GM12892 (cell line): ENCODE data around the gene OPCML.

Source experiments
- DNase-seq: peaks from one replicate; pipeline ENCODE4 v3.0.0; 2011; ENCODE audit not compliant: insufficient read length
- FAIRE-seq: peaks from 2 replicates; lab custom pipeline; 2011; peaks lifted over from hg19 to GRCh38; lab: Jason Lieb, UNC
- POLR2A ChIP-seq: IDR thresholded peaks from 2 replicates; pipeline ENCODE4 v1.6.1; 2011; ENCODE audit warnings: low read depth, low read length, control low read depth
- POLR2AphosphoS5 ChIP-seq: IDR thresholded peaks from 2 replicates; pipeline ENCODE4 v1.6.1; 2011; ENCODE audit warnings: low read depth, low read length, control low read depth
- TAF1 ChIP-seq: IDR thresholded peaks from 2 replicates; pipeline ENCODE4 v1.6.1; 2011; ENCODE audit warnings: low read depth, mild to moderate bottlenecking, control low read depth, low read length, borderline replicate concordance

The OPCML gene

GRCh38 chr11:133041928-133042882, 490.1 kb downstream of the OPCML start:
- FAIRE-seq (no peak), DNase-seq (no peak)
- TF ChIP-seq POLR2AphosphoS5 (no peak), POLR2A (no peak), TAF1 (no peak)

- no peak for TF ChIP-seq TAF1
- no peak for TF ChIP-seq POLR2AphosphoS5
- no peak for TF ChIP-seq POLR2A
- no peak for FAIRE-seq
Measured at GRCh38 chr11:133041181-133041580, 491.1 kb downstream of the OPCML start.

GRCh38 chr11:133040289-133040900, 491.9 kb downstream of the OPCML start:
- TF ChIP-seq POLR2A (no peak), TAF1 (no peak), POLR2AphosphoS5 (no peak)
- FAIRE-seq (no peak), DNase-seq (no peak)

More at GRCh38 chr11:133041181-133041580, 491.1 kb downstream of the OPCML start:
- no peak for DNase-seq

- TF ChIP-seq POLR2A = no peak
- no peak for TF ChIP-seq TAF1
- no peak for TF ChIP-seq POLR2AphosphoS5
- FAIRE-seq = no peak
- no peak for DNase-seq
Measured at GRCh38 chr11:133038850-133039249, 493.5 kb downstream of the OPCML start.

- DNase-seq (no peak), FAIRE-seq (no peak)
- TF ChIP-seq POLR2AphosphoS5 = no peak
- no peak for TF ChIP-seq POLR2A
- no peak for TF ChIP-seq TAF1
Measured at GRCh38 chr11:133034929-133035328, 497.4 kb downstream of the OPCML start.

GRCh38 chr11:133029107-133029506, 503.2 kb downstream of the OPCML start:
- FAIRE-seq = no peak
- TF ChIP-seq POLR2AphosphoS5 = no peak
- TF ChIP-seq TAF1 = no peak
- TF ChIP-seq POLR2A = no peak
- no peak for DNase-seq

GRCh38 chr11:133026952-133027351, 505.3 kb downstream of the OPCML start:
- FAIRE-seq = no peak
- no peak for DNase-seq
- no peak for TF ChIP-seq POLR2A
- TF ChIP-seq TAF1 = no peak

- FAIRE-seq (no peak), DNase-seq (no peak)
- no peak for TF ChIP-seq POLR2A
- TF ChIP-seq TAF1 = no peak
- TF ChIP-seq POLR2AphosphoS5 = no peak
Measured at GRCh38 chr11:133024301-133024700, 508.0 kb downstream of the OPCML start.

GRCh38 chr11:133023232-133023631, 509.1 kb downstream of the OPCML start:
- FAIRE-seq = no peak
- TF ChIP-seq POLR2A (no peak), POLR2AphosphoS5 (no peak), TAF1 (no peak)

GRCh38 chr11:133021553-133021952, 510.7 kb downstream of the OPCML start:
- FAIRE-seq (no peak), DNase-seq (no peak)
- no peak for TF ChIP-seq POLR2AphosphoS5
- TF ChIP-seq POLR2A = no peak
- TF ChIP-seq TAF1 = no peak

More at GRCh38 chr11:133023232-133023631, 509.1 kb downstream of the OPCML start:
- no peak for DNase-seq

- TF ChIP-seq POLR2A = no peak
- no peak for TF ChIP-seq POLR2AphosphoS5
- no peak for TF ChIP-seq TAF1
- DNase-seq (no peak), FAIRE-seq (no peak)
Measured at GRCh38 chr11:133020372-133020714, 512.0 kb downstream of the OPCML start.
